ENCODE results near the gene IGSF21. TPM values are rescaled to one million over a fixed set of nuclear protein-coding genes. Genes with fewer than 3 reads are reported as not detected.

IGSF21 gene
- total and polyA plus RNA-seq, 2 of the 8 experiments (the other 6 are each of a cell fraction or from before 2014, with no cell fraction given), result 22.5 to 28.5 TPM

GRCh38 chr1:18398791-18399530, 291.4 kb downstream of the IGSF21 start:
- H2BK20ac ChIP-seq (ENCODE audit: low read length), result no peak overlapping the region; the same call in 1 of the 2 replicates
- POLR2A ChIA-PET (ENCODE audit: partially characterized antibody), result interaction anchor here (0.8 to 1.2 kb wide), 2 partner anchors 82 to 108 kb away, joined by 3 read pairs; partner anchors contain the start of gene KLHDC7A
- no peak overlapping the region for H4K91ac ChIP-seq (replicated peaks; ENCODE audit: insufficient read length, low read length)
- no peaks in the 10 kb centered on the region; a peak in 4 of 7 replicates for H3K27me3 ChIP-seq (replicated peaks in 1 of 4; ENCODE audit: control insufficient read depth in 3 of 4, extremely low read depth in 1 of 4, insufficient read depth in 3 of 4, low read length in 3 of 4)
- H3K18ac ChIP-seq (ENCODE audit: extremely low read depth, low read length), result 0 out of 2 replicates have a peak overlapping the region, but pooled peaks have one; percentile 34
- peaks cover 2 to 10% (median 6%) of the 10 kb centered on the region in 4 experiments; a peak in 6 of 7 replicates for H3K4me1 ChIP-seq (replicated peaks in 1 of 4; ENCODE audit: control insufficient read depth in 3 of 4, insufficient read depth in 4 of 4, low read length in 3 of 4)
- FAIRE-seq, result no peak
- no peak overlapping the region for H3K9ac ChIP-seq (replicated peaks in 1 of 4; ENCODE audit: extremely low read depth in 1 of 4, low read depth in 3 of 4, low read length in 3 of 4)
- no peak for DNase-seq (ENCODE audit: low read depth in 1 of 2, low spot score in 2 of 2)
- H3K79me1 ChIP-seq (ENCODE audit: low read depth, low read length), result no peaks in the 10 kb centered on the region
- no peaks in the 10 kb centered on the region for H3K9me3 ChIP-seq (ENCODE audit: insufficient read depth in 2 of 2, low read depth in 1 of 2, low read length in 1 of 2)
- no peaks in the 10 kb centered on the region for H3K36me3 ChIP-seq (ENCODE audit: control insufficient read depth in 2 of 4, insufficient read depth in 4 of 4, low read length in 3 of 4)
- H4K5ac ChIP-seq (ENCODE audit: insufficient read length, low read depth, low read length), result no peak overlapping the region
- H4K8ac ChIP-seq (ENCODE audit: extremely low read depth, insufficient read depth, low read length), result no peak overlapping the region
- no peak overlapping the region for H3K27ac ChIP-seq (ENCODE audit: low read depth, low read length)
- H2AK5ac ChIP-seq (ENCODE audit: low read depth, low read length), result no peak overlapping the region
- no peak for TF ChIP-seq RFX5 (IDR thresholded peaks at IDR 0.05; ENCODE audit: borderline replicate concordance, low read depth, low read length)
- peak; percentile 53 to 66 for TF ChIP-seq RAD21 (IDR thresholded peaks at IDR 0.05 in 1 of 2, conservative IDR thresholded peaks at IDR 0.05 in 1 of 2; ENCODE audit: low read depth in 2 of 2, low read length in 2 of 2)
- peak; percentile 39; the same call in 1 of the 2 replicates for TF ChIP-seq MAFK (IDR thresholded peaks at IDR 0.05; ENCODE audit: low read depth, low read length)
- TF ChIP-seq CTCF (IDR thresholded peaks at IDR 0.05; ENCODE audit: control extremely low read depth in 1 of 3, insufficient read depth in 1 of 3, low read depth in 1 of 3, low read length in 3 of 3), result peak; percentile 42 to 74 (median 53)
- peak; percentile 24; the same call in 1 of the 2 replicates for TF ChIP-seq BACH1 (IDR thresholded peaks at IDR 0.05; ENCODE audit: low read length)
- TF ChIP-seq BRCA1 (IDR thresholded peaks at IDR 0.05; ENCODE audit: low read depth, low read length), result no peak
- 0 out of 2 replicates have a peak, but pooled peaks have one; percentile 36 for TF ChIP-seq MAX (IDR thresholded peaks at IDR 0.05)
- no peak overlapping the region for H3K14ac ChIP-seq (ENCODE audit: insufficient read length)
- H3K23ac ChIP-seq (ENCODE audit: insufficient read length), result no peak overlapping the region
- H2BK12ac ChIP-seq (ENCODE audit: low read depth, low read length), result peak overlapping the region; percentile 69; the same call in 1 of the 2 replicates
- H4K20me1 ChIP-seq (replicated peaks in 1 of 2; ENCODE audit: control insufficient read depth in 1 of 2, insufficient read depth in 2 of 2, low read length in 2 of 2), result no peaks in the 10 kb centered on the region
- no peaks in the 10 kb centered on the region for H3K23me2 ChIP-seq (ENCODE audit: low read depth, low read length)
- CTCF ChIA-PET (ENCODE audit: partially characterized antibody), result interaction anchor here (0.6 to 3.6 kb wide), 32 partner anchors 10 to 640 kb away, joined by 3 to 25 read pairs (median 4); partner anchors contain the start of gene KLHDC7A
- no peak overlapping the region for H3K4me2 ChIP-seq (ENCODE audit: insufficient read depth in 1 of 2, low read depth in 2 of 2, low read length in 2 of 2)
- H3K79me2 ChIP-seq (ENCODE audit: control insufficient read depth in 1 of 2, insufficient read depth in 2 of 2, low read length in 2 of 2), result no peaks in the 10 kb centered on the region
- H2BK120ac ChIP-seq (replicated peaks; ENCODE audit: low read depth, low read length), result no peak overlapping the region
- WGBS, 2 experiments (ENCODE audit: extremely low coverage in 1 of 2, insufficient coverage in 1 of 2, insufficient read length in 1 of 2, insufficient replicate concordance in 2 of 2, low coverage in 1 of 2, low lambda C conversion rate in 2 of 2, missing lambda C conversion rate in 1 of 2), result 86% methylated on average over 5 of the region's 5 CpGs; no CpG with 5 or more reads in 1 of the 2 experiments
- no peak overlapping the region for H2AFZ ChIP-seq (ENCODE audit: low read length)
- H3K4me3 ChIP-seq (ENCODE audit: extremely low read depth in 1 of 4, insufficient read depth in 2 of 4, low read depth in 3 of 4, low read length in 4 of 4), result no peak overlapping the region
- H3K56ac ChIP-seq (replicated peaks; ENCODE audit: insufficient read length, low read depth, low read length), result no peak overlapping the region
- H2BK5ac ChIP-seq (ENCODE audit: low read depth, low read length), result peak overlapping the region; percentile 1; the same call in 1 of the 2 replicates
- H2BK15ac ChIP-seq (ENCODE audit: low read length), result peak overlapping the region; percentile 54; the same call in 1 of the 2 replicates
- no peak overlapping the region for H3K4ac ChIP-seq (replicated peaks; ENCODE audit: insufficient read length, low read depth, low read length)
